Activated CD8-positive, alpha-beta memory T cell treated with anti-CD3 and anti-CD28 coated beads, Interleukin-2, amount 50 U/mL, for 24 hours (primary cell): ENCODE results near the gene MRPL36.

ENCODE experiments used
- DNase-seq: peaks from one replicate; pipeline ENCODE4 v3.0.0-alpha.2; 2020; ENCODE audit errors: extremely low read depth

The MRPL36 gene

GRCh38 chr5:1749346-1750124 is 50.1 kb downstream of the MRPL36 start:
- DNase-seq = no peak

- DNase-seq = no peak
Measured at GRCh38 chr5:1748845-1749244, 50.8 kb downstream of the MRPL36 start.
